ENCODE data around the gene HOXC11.

DNA sequence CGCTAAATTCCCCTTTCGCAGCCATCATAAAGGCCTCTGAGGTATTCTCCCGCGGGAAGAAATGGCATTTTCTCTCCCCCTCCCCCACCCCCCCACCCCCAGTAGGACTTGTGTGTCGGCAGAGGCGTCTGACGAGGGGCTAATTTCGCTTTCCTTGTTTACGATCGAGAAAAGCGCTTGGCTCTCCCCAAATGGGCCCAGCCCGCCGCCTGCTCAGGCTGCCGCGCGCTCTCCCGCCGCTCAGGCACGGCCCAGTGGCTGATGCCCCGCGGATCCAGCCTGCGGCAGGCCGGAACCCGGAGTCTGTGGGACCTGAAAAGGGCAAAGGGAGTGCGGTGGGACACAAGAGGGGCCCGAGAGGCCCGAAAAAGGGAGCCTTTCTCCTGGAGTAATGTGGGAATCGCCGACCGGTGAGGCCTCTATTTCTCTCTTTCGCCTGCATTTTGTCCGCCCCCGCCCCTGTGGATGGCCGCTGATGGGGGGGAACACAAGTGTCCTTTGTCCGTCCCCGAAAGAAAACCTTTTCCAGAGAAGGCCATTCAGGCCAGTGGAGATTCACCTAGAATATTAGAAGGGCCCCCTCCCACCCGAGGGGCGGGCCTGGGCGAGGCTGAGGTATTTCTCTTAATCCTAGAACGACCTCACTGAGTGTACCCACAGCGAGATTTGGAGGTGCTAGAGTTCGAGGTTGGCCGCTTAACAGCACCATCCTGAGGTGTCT, 46.3 kb downstream of the HOXC11 start:
- TF ChIP-seq, protein P1, sequence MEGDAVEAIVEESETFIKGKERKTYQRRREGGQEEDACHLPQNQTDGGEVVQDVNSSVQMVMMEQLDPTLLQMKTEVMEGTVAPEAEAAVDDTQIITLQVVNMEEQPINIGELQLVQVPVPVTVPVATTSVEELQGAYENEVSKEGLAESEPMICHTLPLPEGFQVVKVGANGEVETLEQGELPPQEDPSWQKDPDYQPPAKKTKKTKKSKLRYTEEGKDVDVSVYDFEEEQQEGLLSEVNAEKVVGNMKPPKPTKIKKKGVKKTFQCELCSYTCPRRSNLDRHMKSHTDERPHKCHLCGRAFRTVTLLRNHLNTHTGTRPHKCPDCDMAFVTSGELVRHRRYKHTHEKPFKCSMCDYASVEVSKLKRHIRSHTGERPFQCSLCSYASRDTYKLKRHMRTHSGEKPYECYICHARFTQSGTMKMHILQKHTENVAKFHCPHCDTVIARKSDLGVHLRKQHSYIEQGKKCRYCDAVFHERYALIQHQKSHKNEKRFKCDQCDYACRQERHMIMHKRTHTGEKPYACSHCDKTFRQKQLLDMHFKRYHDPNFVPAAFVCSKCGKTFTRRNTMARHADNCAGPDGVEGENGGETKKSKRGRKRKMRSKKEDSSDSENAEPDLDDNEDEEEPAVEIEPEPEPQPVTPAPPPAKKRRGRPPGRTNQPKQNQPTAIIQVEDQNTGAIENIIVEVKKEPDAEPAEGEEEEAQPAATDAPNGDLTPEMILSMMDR (conservative IDR thresholded peaks at IDR 0.05; ENCODE audit: low read depth, low read length), result no peak
- TF ChIP-seq EZH2 (IDR thresholded peaks at IDR 0.05; ENCODE audit: borderline replicate concordance, low read depth, low read length, poor library complexity, severe bottlenecking), result no peak
